Activated CD8-positive, alpha-beta T cell treated with anti-CD3 and anti-CD28 coated beads for 36 hours (primary cell): ENCODE results near the gene SAMD11. TPM values are rescaled to one million over a fixed set of nuclear protein-coding genes. Genes with fewer than 3 reads are reported as not detected.
"Not testable (repeated sequence)": the region's sequence is repeated elsewhere in the genome, so short reads cannot be mapped to it uniquely, and the experiment has no call there.

ENCODE experiments used
- ATAC-seq: fragments of 200-7000 bp; cut with Tn5 transposase; one replicate; pipeline ENCODE4 v1.10.0; 2021; ENCODE audit warnings: mild to moderate bottlenecking, moderate library complexity
- CTCF ChIA-PET: fragments of 350-600 bp; sonication (Branson Sonifier 250); formaldehyde crosslinking; loops from one replicate; lab custom pipeline; 2021; ENCODE audit warnings: antibody characterized with exemption; lab: Charles Lee
- POLR2A ChIA-PET: fragments of 350-600 bp; sonication (Branson Sonifier 250); formaldehyde crosslinking; loops from one replicate; lab custom pipeline; 2021; ENCODE audit warnings: antibody characterized with exemption; lab: Charles Lee
- DNase-seq: peaks from one replicate; pipeline ENCODE4 v3.0.0-alpha.2; 2020
- H3K27ac Mint-ChIP-seq: one replicate; pipeline ENCODE4 v1.8.0; 2021; ENCODE audit warnings: mild to moderate bottlenecking, mixed read lengths
- H3K27me3 Mint-ChIP-seq: one replicate; pipeline ENCODE4 v1.8.0; 2021; ENCODE audit warnings: mixed read lengths
- H3K36me3 Mint-ChIP-seq: one replicate; pipeline ENCODE4 v1.8.0; 2021; ENCODE audit warnings: low read depth, mixed read lengths
- H3K4me1 Mint-ChIP-seq: one replicate; pipeline ENCODE4 v1.8.0; 2021; ENCODE audit warnings: low read depth, mixed read lengths
- H3K4me3 Mint-ChIP-seq: one replicate; pipeline ENCODE4 v1.8.0; 2021; ENCODE audit warnings: mild to moderate bottlenecking, moderate library complexity, mixed read lengths
- H3K9me3 Mint-ChIP-seq: one replicate; pipeline ENCODE4 v1.8.0; 2021; ENCODE audit warnings: mixed read lengths
- CTCF ChIP-seq: fragments of 200-600 bp; IDR thresholded peaks from one replicate; pipeline ENCODE4 v1.8.0; 2022; ENCODE audit warnings: antibody characterized with exemption, mild to moderate bottlenecking
- intact Hi-C: fragments of 100-400 bp; cut with micrococcal nuclease; formaldehyde crosslinking; loops from one replicate; pipeline ENCODE4 v1.10.0; 2022
- total RNA-seq, 2 experiments: library from RNA; stranded (reverse); gene quantifications; one replicate each; pipeline ENCODE4 v1.2.3, GENCODE V29; 2021

The SAMD11 gene
- total RNA-seq: not detected

GRCh38 chr1:923131-923990, at the start of gene SAMD11:
Gene SAMD11 (plus strand): TSS chr1:923923. CDS start chr1:924432, 509 bp downstream.
- DNase-seq (peak; percentile 61), ATAC-seq (peak; percentile 25)
- H3K4me1 Mint-ChIP-seq: peaks cover 15% of the 10 kb centered on the region
- H3K9me3 Mint-ChIP-seq: no peaks in the 10 kb centered on the region
- intact Hi-C loops: no loop called here
- H3K36me3 Mint-ChIP-seq: no peaks in the 10 kb centered on the region
- peaks cover 53% of the 10 kb centered on the region for H3K27me3 Mint-ChIP-seq
- peak within 1 kb of the TSS; percentile 68 for H3K4me3 Mint-ChIP-seq
- no peak for TF ChIP-seq CTCF
- CTCF ChIA-PET: no interaction called here
- POLR2A ChIA-PET: interaction anchor here (0.9 to 1.1 kb wide), 2 partner anchors 17 to 47 kb away, joined by 3 read pairs; no protein-coding TSS in a partner anchor
- H3K27ac Mint-ChIP-seq: no peak within 1 kb of the TSS

- DNase-seq: peak; percentile 42
- ATAC-seq, CTCF ChIA-PET: not testable (repeated sequence)
These were observed 47.1 kb upstream of the SAMD11 start for GRCh38 chr1:876428-877208.

GRCh38 chr1:877209-877986, 46.3 kb upstream of the SAMD11 start:
- H3K36me3 Mint-ChIP-seq, H3K9me3 Mint-ChIP-seq, DNase-seq, H3K27ac Mint-ChIP-seq, H3K4me1 Mint-ChIP-seq, intact Hi-C loops, ATAC-seq, H3K4me3 Mint-ChIP-seq, H3K27me3 Mint-ChIP-seq, CTCF ChIA-PET: not testable (repeated sequence)
- POLR2A ChIA-PET: interaction anchor here (0.8 kb wide), 1 partner anchor 46 kb away, joined by 3 read pairs; the partner anchor contains the start of gene SAMD11

More at GRCh38 chr1:876428-877208, 47.1 kb upstream of the SAMD11 start:
- H3K36me3 Mint-ChIP-seq, H3K27ac Mint-ChIP-seq, H3K9me3 Mint-ChIP-seq, H3K27me3 Mint-ChIP-seq, intact Hi-C loops, H3K4me1 Mint-ChIP-seq: not testable (repeated sequence)
- POLR2A ChIA-PET: interaction anchor here (0.8 kb wide), 1 partner anchor 47 kb away, joined by 3 read pairs; the partner anchor contains the start of gene SAMD11
- peak overlapping the region; percentile 33 for H3K4me3 Mint-ChIP-seq

GRCh38 chr1:880511-880910, 43.2 kb upstream of the SAMD11 start:
- H3K4me1 Mint-ChIP-seq, H3K27ac Mint-ChIP-seq, ATAC-seq, H3K9me3 Mint-ChIP-seq, DNase-seq, intact Hi-C loops, CTCF ChIA-PET, POLR2A ChIA-PET, H3K36me3 Mint-ChIP-seq, H3K4me3 Mint-ChIP-seq: not testable (repeated sequence)
- peaks cover 20% of the 10 kb centered on the region for H3K27me3 Mint-ChIP-seq

- H3K9me3 Mint-ChIP-seq, ATAC-seq, H3K27ac Mint-ChIP-seq, H3K4me1 Mint-ChIP-seq, H3K4me3 Mint-ChIP-seq, H3K36me3 Mint-ChIP-seq, intact Hi-C loops, DNase-seq, CTCF ChIA-PET, POLR2A ChIA-PET: not testable (repeated sequence)
- H3K27me3 Mint-ChIP-seq: peaks cover 22% of the 10 kb centered on the region
These were observed 42.8 kb upstream of the SAMD11 start for GRCh38 chr1:880915-881314.

GRCh38 chr1:886311-886710, 37.4 kb upstream of the SAMD11 start:
- no peak for TF ChIP-seq CTCF
- Mint-ChIP-seq H3K27ac (no peak overlapping the region), H3K4me3 (no peak overlapping the region), H3K27me3 (peaks cover 36% of the 10 kb centered on the region), H3K36me3 (no peaks in the 10 kb centered on the region), H3K9me3 (no peaks in the 10 kb centered on the region), H3K4me1 (no peaks in the 10 kb centered on the region)
- no peak for DNase-seq
- ChIA-PET CTCF (no interaction called here), POLR2A (no interaction called here)
- intact Hi-C loops: no loop called here
- ATAC-seq: no peak
